Frontal cortex (tissue), 4 donors: ENCODE results near the gene LST1. TPM values are rescaled to one million over a fixed set of nuclear protein-coding genes. Genes with fewer than 3 reads are reported as not detected.

Experiments used
- DNase-seq, 2 donors: peaks; one replicate each; pipeline ENCODE4 v3.0.0; 2012; ENCODE audit warnings: low spot score in 2 of 2
- FAIRE-seq: peaks from 2 replicates; lab custom pipeline; 2012; peaks lifted over from hg19 to GRCh38; lab: Jason Lieb, UNC
- small RNA-seq: library from RNA; depleted of rRNA; stranded (forward); fragments of <200 nt; gene quantifications from one replicate; pipeline ENCODE3, GENCODE V24; 2014
- total RNA-seq: library from RNA; depleted of rRNA; stranded (reverse); fragments of >200 nt; gene quantifications from one replicate; pipeline ENCODE4 v1.2.3, GENCODE V29; 2014
- donor health status: control.
- donor health status: control.
- donor health status: control.

LST1 gene
- total RNA-seq, 1 donor from 2014 or later = 1.2 TPM

DNA sequence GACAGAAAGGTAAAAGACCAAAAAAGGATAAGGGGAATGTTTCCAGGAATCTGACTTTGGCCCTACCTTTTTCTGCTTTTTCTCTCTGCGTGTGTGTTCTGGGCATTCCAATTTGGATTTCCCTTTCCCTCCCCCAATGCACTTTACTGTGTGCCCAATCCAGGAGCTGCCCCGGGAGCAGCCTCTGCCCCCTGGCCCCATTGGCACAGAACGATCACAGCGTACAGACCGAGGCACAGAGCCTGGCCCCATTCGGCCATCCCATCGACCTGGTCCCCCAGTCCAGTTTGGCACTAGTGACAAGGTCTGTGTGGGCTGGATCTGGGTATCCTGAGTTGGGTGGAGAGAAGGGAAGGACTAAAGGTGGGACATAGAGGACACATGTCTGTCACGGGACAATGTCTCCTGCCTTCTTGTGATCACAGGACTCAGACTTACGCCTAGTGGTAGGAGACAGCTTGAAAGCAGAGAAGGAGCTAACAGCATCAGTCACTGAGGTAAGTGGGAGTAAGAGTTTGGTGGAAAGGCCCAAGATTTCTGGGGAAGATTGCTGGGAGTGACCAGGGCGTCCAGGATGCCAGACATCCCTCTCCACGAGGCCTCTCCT, 49.0 kb downstream of the LST1 start:
- no peak for FAIRE-seq
- DNase-seq = no peak

DNA sequence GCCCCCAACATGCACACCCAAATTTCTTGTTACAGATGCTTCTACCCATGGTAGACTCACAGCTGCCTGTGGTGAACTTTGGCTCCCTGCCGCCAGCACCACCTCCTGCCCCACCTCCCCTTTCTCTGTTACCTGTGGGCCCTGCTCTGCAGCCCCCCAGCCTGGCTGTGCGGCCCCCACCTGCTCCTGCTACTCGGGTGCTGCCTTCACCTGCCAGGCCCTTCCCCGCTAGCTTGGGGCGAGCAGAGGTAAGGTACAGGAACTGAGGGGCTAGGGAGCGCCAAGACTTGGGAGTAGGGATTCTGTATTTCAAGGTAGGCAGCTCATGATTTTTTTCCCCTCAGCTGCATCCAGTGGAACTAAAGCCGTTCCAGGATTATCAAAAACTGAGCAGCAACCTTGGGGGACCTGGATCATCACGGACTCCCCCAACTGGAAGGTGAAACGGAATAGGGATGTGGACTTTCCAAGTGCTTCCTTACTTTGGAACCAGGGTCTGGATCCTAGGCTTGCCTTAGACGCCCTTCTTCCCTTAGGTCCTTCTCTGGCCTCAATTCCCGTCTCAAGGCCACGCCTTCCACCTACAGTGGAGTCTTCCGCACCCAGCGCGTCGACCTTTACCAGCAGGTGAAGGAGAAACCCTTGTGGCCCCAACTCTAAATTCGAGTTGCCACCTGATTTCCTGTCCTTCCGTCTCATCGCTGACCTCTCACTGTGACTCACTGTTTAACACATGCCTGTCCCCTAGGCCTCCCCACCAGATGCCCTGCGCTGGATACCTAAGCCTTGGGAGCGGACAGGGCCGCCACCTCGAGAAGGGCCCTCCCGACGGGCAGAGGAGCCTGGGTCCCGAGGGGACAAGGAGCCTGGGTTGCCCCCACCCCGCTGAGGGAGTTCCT, 50.9 kb downstream of the LST1 start:
- DNase-seq (no peak), FAIRE-seq (no peak)

Small RNAs within 50 kb of the gene (small RNA-seq; reads per million reads assigned to genes)
- not detected for gene MIR6832
- gene SNORA38 = 1.1 reads per million, percentile 69 among the genes with 10 or more reads in this experiment
- gene SNORD117 = 330 reads per million, percentile 99 among the genes with 10 or more reads in this experiment
- gene SNORD84 = not detected
- not detected for gene UQCRHP1

Other genes with a start within 250 kb of the LST1 start
- 41.6 TPM for gene HLA-B, start 229.1 kb upstream of the LST1 start, total RNA-seq
- gene MICA, start 182.7 kb upstream of the LST1 start, total RNA-seq = 0.82 TPM
- gene MICB, start 88.1 kb upstream of the LST1 start, total RNA-seq = 0.41 TPM
- gene MCCD1, start 57.3 kb upstream of the LST1 start, total RNA-seq = not detected
- gene DDX39B, start 44.3 kb upstream of the LST1 start, total RNA-seq = 318 TPM
- gene ATP6V1G2, start 39.7 kb upstream of the LST1 start, total RNA-seq = 54.6 TPM
- gene NFKBIL1, start 38.7 kb upstream of the LST1 start, total RNA-seq = 20.4 TPM
- gene LTA, start 14.0 kb upstream of the LST1 start, total RNA-seq = not detected
- gene TNF, start 10.7 kb upstream of the LST1 start, total RNA-seq = not detected
- not detected for gene LTB, start 3.9 kb upstream of the LST1 start, total RNA-seq
- gene NCR3, start 6.7 kb downstream of the LST1 start, total RNA-seq = not detected
- 6.9 TPM for gene AIF1, start 29.0 kb downstream of the LST1 start, total RNA-seq
- gene PRRC2A, start 34.4 kb downstream of the LST1 start, total RNA-seq = 30.6 TPM
- 150 TPM for gene BAG6, start 66.4 kb downstream of the LST1 start, total RNA-seq
- 0.41 TPM for gene APOM, start 69.6 kb downstream of the LST1 start, total RNA-seq
- gene C6orf47, start 74.5 kb downstream of the LST1 start, total RNA-seq = 16.7 TPM
- 11.4 TPM for gene GPANK1, start 78.7 kb downstream of the LST1 start, total RNA-seq
- gene CSNK2B, start 79.8 kb downstream of the LST1 start, total RNA-seq = 66.0 TPM
- 1.6 TPM for gene LY6G5B, start 83.7 kb downstream of the LST1 start, total RNA-seq
- gene LY6G5C, start 94.8 kb downstream of the LST1 start, total RNA-seq = 5.3 TPM
- gene ABHD16A, start 117.0 kb downstream of the LST1 start, total RNA-seq = 41.6 TPM
- not detected for gene LY6G6F, start 120.6 kb downstream of the LST1 start, total RNA-seq
- gene LY6G6D, start 129.1 kb downstream of the LST1 start, total RNA-seq = not detected
- not detected for gene LY6G6C, start 135.5 kb downstream of the LST1 start, total RNA-seq
- gene MPIG6B, start 137.1 kb downstream of the LST1 start, total RNA-seq = not detected
- 90.9 TPM for gene DDAH2, start 143.0 kb downstream of the LST1 start, total RNA-seq
- 26.1 TPM for gene CLIC1, start 150.3 kb downstream of the LST1 start, total RNA-seq
- 2.9 TPM for gene MSH5, start 153.7 kb downstream of the LST1 start, total RNA-seq
- 0.82 TPM for gene SAPCD1, start 176.4 kb downstream of the LST1 start, total RNA-seq
- under 0.01 TPM for gene VWA7, start 191.1 kb downstream of the LST1 start, total RNA-seq
- 34.6 TPM for gene VARS1, start 209.5 kb downstream of the LST1 start, total RNA-seq
- 23.6 TPM for gene LSM2, start 220.7 kb downstream of the LST1 start, total RNA-seq
- gene HSPA1L, start 229.0 kb downstream of the LST1 start, total RNA-seq = 5.7 TPM
- 111 TPM for gene HSPA1A, start 229.3 kb downstream of the LST1 start, total RNA-seq
- gene HSPA1B, start 241.5 kb downstream of the LST1 start, total RNA-seq = 180 TPM